GM19455 (cell line): ENCODE data around the gene FAM234B.

Experiments used
- ATAC-seq: cut with Tn5 transposase; IDR thresholded peaks from one replicate; pipeline ENCODE4 v1.9.1; 2021; ENCODE audit not compliant: unreplicated experiment

The FAM234B gene

DNA sequence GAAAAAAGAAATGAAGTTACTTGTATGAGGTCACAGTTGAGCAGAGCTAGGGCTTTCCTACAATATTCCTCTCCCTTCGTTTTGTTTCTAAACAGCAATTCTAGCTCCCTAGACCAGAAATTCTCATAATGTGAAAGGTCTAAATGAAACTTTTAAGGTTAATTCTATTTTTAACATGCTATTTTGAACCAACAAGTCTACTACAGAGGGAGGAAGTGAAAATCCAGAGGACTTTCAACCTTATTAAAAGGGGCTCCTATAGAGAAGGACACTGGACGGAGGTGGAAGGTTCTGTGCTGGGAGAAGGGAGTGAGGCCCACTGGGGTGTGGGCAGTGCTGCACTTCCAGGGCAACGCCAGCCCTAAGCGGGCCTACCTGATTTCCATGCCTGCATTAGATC, 45.9 kb downstream of the FAM234B start:
- ATAC-seq = no peak

DNA sequence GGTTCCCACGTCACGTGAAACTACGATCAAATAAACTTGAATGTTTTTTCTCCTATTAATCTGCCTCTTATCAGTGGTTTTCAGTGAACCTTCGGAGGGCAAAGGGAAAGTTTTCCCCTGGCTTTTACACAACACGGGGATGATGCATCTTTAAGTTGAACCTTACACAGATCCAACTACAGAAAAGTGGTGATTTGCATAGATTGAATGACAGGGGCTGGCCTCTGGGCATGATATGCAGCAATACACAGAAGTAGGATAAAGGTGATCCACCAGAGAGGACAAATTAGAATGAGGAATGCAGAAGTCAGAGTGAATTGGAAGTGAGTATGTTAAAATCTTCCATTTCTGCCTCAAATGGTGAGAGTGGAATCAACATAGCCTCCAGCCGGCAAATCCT, 47.7 kb downstream of the FAM234B start:
- no peak for ATAC-seq

- no peak for ATAC-seq
Measured at GRCh38 chr12:13093191-13093847, 49.1 kb downstream of the FAM234B start.

GRCh38 chr12:13093848-13094220, 49.7 kb downstream of the FAM234B start:
- ATAC-seq = no peak

GRCh38 chr12:13094367-13094766, 50.2 kb downstream of the FAM234B start:
- ATAC-seq = no peak

DNA sequence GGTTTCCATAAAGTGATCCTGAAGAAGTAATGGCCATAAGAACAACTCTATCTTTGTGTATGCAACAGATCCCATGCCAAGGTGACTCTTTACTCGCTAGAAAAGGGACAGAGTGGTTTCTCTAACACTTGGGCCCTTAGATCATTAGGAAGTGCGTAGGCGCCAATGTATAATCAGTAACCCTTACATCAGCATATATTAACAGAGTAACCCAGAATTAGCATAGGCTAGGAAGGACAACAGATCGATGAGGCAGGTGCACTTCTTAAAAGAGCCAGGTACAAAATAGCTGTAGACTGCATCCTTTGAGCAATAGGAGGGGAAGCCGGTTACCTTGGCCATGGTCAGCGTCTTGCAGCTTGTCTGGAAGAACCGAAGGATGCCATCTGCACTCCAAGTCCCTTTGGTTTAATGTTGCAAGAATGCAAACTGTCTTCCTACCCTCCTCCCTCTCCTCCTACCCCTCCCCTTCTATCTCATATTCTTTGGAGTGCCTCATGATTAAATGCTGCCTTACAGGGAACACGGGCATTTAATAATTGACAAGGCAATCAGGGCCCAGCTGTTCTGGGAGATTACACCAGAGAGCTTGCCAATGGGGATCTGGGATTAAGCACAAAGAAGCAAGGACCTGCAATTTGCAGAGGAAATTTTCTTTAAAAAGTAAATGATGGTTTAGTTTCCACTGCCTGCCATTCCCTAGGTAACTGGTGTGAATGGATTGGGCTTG, 51.2 kb downstream of the FAM234B start:
- no peak for ATAC-seq

DNA sequence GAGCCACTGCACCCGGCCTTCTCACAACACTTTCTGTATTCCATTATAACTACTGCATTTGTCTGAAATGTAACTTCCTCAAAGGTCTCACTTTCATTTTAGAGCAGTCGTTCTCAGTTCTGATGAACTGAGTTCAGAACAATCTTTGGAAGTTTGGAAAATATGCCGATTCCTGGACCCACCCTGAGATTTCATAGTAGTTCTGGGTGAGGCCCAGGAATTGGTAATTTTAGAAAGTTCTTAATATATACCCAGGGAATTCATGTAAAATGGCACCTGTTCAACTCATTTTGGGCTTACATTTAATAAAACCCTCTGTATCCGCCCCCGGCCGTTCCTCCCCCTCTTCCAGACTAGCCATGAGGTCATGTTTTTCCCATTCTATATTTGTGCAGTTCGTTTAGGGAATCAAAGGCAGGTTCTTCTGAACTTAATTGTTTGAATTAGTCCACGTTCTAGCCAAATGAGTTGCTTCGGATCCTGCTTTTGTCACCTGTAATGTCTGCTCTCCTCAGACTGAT, 53.4 kb downstream of the FAM234B start:
- no peak for ATAC-seq

- no peak for ATAC-seq
Measured at GRCh38 chr12:13099066-13099843, 55.1 kb downstream of the FAM234B start.

- no peak for ATAC-seq
Measured at GRCh38 chr12:13099844-13100604, 55.8 kb downstream of the FAM234B start.

GRCh38 chr12:13100605-13100881, 56.4 kb downstream of the FAM234B start:
- ATAC-seq = no peak

DNA sequence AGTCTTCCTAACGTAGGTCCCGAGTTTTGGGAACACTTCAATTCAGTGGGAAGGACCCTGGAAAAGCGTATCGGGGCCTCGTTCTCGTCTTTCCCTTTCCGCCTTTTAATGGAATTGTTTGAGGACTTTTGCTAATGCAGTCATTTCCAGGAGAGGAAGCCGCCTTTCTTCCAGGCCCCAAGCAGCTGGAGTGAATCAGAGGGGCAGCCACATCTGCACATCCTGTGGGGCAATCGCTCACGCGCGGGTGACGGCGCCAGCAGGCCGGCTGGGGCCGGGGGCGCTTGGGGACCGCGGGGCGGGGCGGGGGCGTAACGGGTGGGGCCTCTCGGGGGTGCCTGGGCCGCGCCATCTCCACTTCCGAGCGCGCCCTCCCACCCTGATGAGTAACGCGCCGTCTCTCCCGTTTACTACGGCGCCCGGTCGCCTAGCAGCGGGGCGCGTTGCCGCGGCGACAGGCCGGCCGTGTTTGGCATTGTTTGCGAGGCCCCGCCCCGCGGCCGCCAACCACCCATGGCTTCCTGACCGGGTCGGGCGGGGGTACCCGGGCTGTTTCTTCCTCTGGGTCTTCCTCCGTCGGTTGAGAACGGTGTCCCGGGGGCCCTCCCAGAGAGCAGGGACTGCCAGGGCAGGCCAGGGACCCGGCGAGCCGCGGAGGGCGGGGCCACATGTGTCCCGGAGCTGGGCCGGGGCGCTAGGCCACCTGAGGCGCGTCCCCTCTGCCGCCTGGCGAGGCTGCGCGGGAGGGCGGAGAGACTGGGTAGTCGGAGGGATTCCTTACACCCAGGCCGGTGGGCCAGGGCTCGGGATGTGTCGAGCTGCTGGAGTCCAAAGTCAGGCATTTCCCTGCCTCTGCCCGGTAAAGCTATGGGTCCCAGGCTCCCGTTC, 56.9 kb downstream of the FAM234B start:
- ATAC-seq = peak; percentile 86

GRCh38 chr12:13101821-13102375, 57.7 kb downstream of the FAM234B start:
- no peak for ATAC-seq

DNA sequence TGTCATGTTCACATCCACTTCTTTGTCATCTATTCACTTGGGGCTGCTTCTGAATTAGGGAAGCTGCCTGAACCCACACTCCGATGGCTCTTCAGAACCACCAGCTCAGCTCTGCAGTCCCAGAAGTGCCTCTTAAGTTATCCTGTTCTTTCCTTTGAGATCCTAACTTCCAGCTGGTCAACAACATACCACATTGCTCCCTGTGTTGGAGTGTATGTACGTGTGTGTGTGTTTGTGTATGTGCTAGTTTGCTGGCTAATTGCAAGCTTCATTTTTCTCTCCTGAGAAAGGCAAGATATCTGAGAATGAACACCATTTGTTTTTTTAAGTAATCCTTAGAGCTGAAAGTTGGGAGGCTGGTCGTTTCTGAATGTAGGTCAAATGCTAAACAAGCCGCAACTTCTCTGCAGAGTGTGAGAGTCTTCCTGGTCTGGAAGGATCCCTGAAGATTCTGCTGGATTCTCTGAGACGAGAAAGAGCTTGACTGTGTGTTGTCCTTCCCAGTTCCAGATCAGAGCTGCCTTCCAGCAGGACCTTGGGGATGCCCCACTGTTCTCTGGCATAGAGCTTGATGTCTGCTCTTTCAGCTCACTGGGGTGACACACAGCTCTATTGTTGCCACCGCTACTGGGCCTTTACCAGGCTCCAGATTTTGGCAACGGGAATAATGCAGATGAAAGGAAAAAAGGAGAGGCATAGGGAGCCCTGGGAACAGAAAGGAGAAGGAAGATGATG, 58.4 kb downstream of the FAM234B start:
- ATAC-seq = no peak

- no peak for ATAC-seq
Measured at GRCh38 chr12:13103391-13104033, 59.3 kb downstream of the FAM234B start, which contains the start of gene GSG1. TSS of gene GSG1 (minus strand) at chr12:13103667. CDS start at chr12:13103512, 155 bp downstream.

GRCh38 chr12:13104409-13104808, 60.2 kb downstream of the FAM234B start:
- ATAC-seq = no peak

DNA sequence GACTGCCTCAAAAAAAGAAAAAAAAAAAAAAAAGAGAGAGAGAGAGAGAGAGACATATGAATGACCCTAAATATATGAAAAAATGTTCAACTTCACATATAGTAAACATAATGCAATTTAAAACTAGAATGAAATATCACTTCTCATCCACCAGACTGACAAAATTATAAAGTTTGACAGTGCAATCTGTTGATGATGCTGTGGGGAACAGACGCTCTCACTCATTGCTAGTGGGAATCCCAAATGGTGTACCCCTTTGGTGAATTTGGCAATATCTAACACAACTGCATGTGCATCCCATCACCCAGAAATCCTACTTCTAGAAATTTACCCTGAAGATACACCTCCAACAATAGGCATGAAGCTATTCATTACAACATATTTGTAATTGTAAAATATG, 61.6 kb downstream of the FAM234B start:
- no peak for ATAC-seq

- no peak for ATAC-seq
Measured at GRCh38 chr12:13106666-13107065, 62.5 kb downstream of the FAM234B start.

DNA sequence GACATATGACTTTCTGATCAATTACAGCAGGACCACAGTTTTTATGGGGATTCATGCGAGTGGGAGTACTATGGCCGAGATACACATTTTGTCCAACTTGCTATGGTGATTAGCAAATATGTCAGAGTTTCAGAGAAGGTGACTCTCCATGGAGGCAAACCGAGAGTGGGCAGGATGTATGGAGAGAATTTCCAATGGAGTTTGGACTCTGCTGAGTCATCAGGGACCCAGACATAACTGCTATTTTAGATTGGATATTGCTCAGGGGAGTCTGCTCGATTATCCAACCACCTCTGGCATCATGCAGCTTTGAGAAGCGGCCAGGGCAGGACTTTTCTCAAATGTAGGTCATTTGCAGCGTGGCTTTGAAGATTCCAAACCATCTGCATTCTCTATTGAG, 68.8 kb downstream of the FAM234B start:
- ATAC-seq = no peak
